Keratinocyte (primary cell): Measurements from ENCODE around the gene JHY. TPM values are rescaled to one million over a fixed set of nuclear protein-coding genes. Genes with fewer than 3 reads are reported as not detected.

Experiments
- DNase-seq: peaks from one replicate; pipeline ENCODE4 v3.0.0-alpha.2; 2011; ENCODE audit warnings: low read depth, missing footprints, low spot score
- FAIRE-seq: peaks from 2 replicates; lab custom pipeline; 2011; peaks lifted over from hg19 to GRCh38; lab: Jason Lieb, UNC
- H2AFZ ChIP-seq: 2 replicates; pipeline ENCODE4 v1.6.0; 2012; ENCODE audit warnings: low read length, control low read depth, inconsistent platforms; ENCODE audit not compliant: control insufficient read depth
- H3K27ac ChIP-seq: 2 replicates; pipeline ENCODE4 v1.5.1; 2011; ENCODE audit warnings: low read length; ENCODE audit not compliant: control insufficient read depth, insufficient read depth
- H3K27me3 ChIP-seq: 3 replicates; pipeline ENCODE4 v1.6.0; 2011; ENCODE audit warnings: low read length; ENCODE audit not compliant: control insufficient read depth, insufficient read depth; ENCODE audit errors: extremely low read depth
- H3K36me3 ChIP-seq, 2 experiments: 2 replicates in 1 of 2; 3 replicates in 1 of 2; pipeline ENCODE4 v1.5.1; 2011; ENCODE audit warnings: low read length in 2 of 2, mild to moderate bottlenecking in 1 of 2; ENCODE audit not compliant: control insufficient read depth in 2 of 2, insufficient read depth in 2 of 2; ENCODE audit errors: extremely low read depth in 1 of 2
- H3K4me1 ChIP-seq: 3 replicates; pipeline ENCODE4 v1.5.1; 2011; ENCODE audit warnings: low read length; ENCODE audit not compliant: control insufficient read depth, insufficient read depth; ENCODE audit errors: extremely low read depth
- H3K4me2 ChIP-seq: 3 replicates; pipeline ENCODE4 v1.6.0; 2011; ENCODE audit warnings: low read depth, low read length; ENCODE audit not compliant: control insufficient read depth, insufficient read depth; ENCODE audit errors: extremely low read depth
- H3K4me3 ChIP-seq, 3 experiments: fragments of 200-600 bp in 1 of 3; sonication (generic) in 1 of 3; 2 replicates in 2 of 3; 3 replicates in 1 of 3; pipeline ENCODE4 v1.5.1; 2011 to 2016; ENCODE audit warnings: low read length in 3 of 3, mild to moderate bottlenecking in 3 of 3, control low read depth in 2 of 3, inconsistent platforms in 1 of 3, low read depth in 1 of 3, mixed read lengths in 1 of 3, mixed run types in 1 of 3, moderate library complexity in 1 of 3; ENCODE audit not compliant: control insufficient read depth in 2 of 3, insufficient read depth in 2 of 3; ENCODE audit errors: extremely low read depth in 1 of 3
- H3K79me2 ChIP-seq: 2 replicates; pipeline ENCODE4 v1.6.0; 2012; ENCODE audit warnings: low read length; ENCODE audit not compliant: control insufficient read depth, insufficient read depth
- H3K9ac ChIP-seq: 3 replicates; pipeline ENCODE4 v1.6.0; 2011; ENCODE audit warnings: low read length; ENCODE audit not compliant: control insufficient read depth, insufficient read depth; ENCODE audit errors: extremely low read depth
- H3K9me1 ChIP-seq: 3 replicates; pipeline ENCODE4 v1.6.0; 2011; ENCODE audit warnings: low read length; ENCODE audit not compliant: control insufficient read depth, insufficient read depth; ENCODE audit errors: extremely low read depth
- H3K9me3 ChIP-seq: 2 replicates; pipeline ENCODE4 v1.5.1; 2012; ENCODE audit warnings: low read depth, low read length; ENCODE audit not compliant: control insufficient read depth
- H4K20me1 ChIP-seq: 3 replicates; pipeline ENCODE4 v1.6.0; 2011; ENCODE audit warnings: low read length; ENCODE audit not compliant: control insufficient read depth, insufficient read depth; ENCODE audit errors: extremely low read depth
- CTCF ChIP-seq, 3 experiments: IDR thresholded peaks in 1 of 3; conservative IDR thresholded peaks in 1 of 3; optimal IDR thresholded peaks in 1 of 3; 2 replicates in 2 of 3; 3 replicates in 1 of 3; pipeline versions ENCODE3 to v1.5.1; 2011; ENCODE audit warnings: low read length in 3 of 3, mild to moderate bottlenecking in 3 of 3, moderate library complexity in 2 of 3, control low read depth in 1 of 3, inconsistent platforms in 1 of 3; ENCODE audit not compliant: insufficient read depth in 2 of 3; ENCODE audit errors: extremely low read depth in 1 of 3
- EZH2 ChIP-seq: IDR thresholded peaks from one replicate; pipeline ENCODE4 v1.6.1; 2012; ENCODE audit warnings: inconsistent platforms, mild to moderate bottlenecking, low read length, moderate library complexity
- dilution Hi-C: fragments of 300-500 bp; cut with MboI; formaldehyde crosslinking; loops from one replicate; pipeline ENCODE4 v1.7.0; 2020; ENCODE audit warnings: low sequenced_read_pairs; ENCODE audit not compliant: extremely low pct_ligation_motif_present
- polyA plus RNA-seq, 5 experiments: library from polyadenylated mRNA; depleted of rRNA in 3 of 5; stranded (reverse) in 3 of 5; stranded (forward) in 1 of 5; unstranded in 1 of 5; fragments of >200 nt; gene quantifications; 1 replicate in 1 of 5; 2 replicates in 3 of 5; 3 replicates in 1 of 5; pipeline versions ENCODE4 v1.2.1 to v1.2.3, GENCODE V29; 2011 to 2012; ENCODE audit warnings: missing spikeins in 2 of 5, low read depth in 1 of 5, low replicate concordance in 1 of 5

JHY gene
- polyA plus RNA-seq, 1 donor (not counting 4 experiments of a cell fraction or from before 2014, with no cell fraction given) = 3.9 TPM

- Histone ChIP-seq H3K9me1 (no peaks in the 10 kb centered on the region), H2AFZ (no peak overlapping the region), H3K4me3 (no peak overlapping the region), H3K9me3 (no peaks in the 10 kb centered on the region), H3K79me2 (no peaks in the 10 kb centered on the region), H3K27me3 (no peaks in the 10 kb centered on the region), H3K4me2 (no peak overlapping the region), H3K9ac (no peak overlapping the region), H3K4me1 (peaks cover 14% of the 10 kb centered on the region), H4K20me1 (no peaks in the 10 kb centered on the region), H3K36me3 (no peaks in the 10 kb centered on the region), H3K27ac (no peak overlapping the region)
- FAIRE-seq = no peak
- no peak for TF ChIP-seq EZH2
- no peak for TF ChIP-seq CTCF (optimal IDR thresholded peaks at IDR 0.05 in 1 of 3, IDR thresholded peaks at IDR 0.05 in 1 of 3, conservative IDR thresholded peaks at IDR 0.05 in 1 of 3; ENCODE audit: extremely low read depth in 1 of 3, insufficient read depth in 2 of 3, low read length in 3 of 3)
- dilution Hi-C loops = no loop called here
- DNase-seq = no peak
Measured at GRCh38 chr11:122895563-122895962, 13.0 kb downstream of the JHY start.

- H3K36me3 ChIP-seq = no peaks in the 10 kb centered on the region
- DNase-seq (no peak), FAIRE-seq (no peak)
- TF ChIP-seq CTCF (optimal IDR thresholded peaks at IDR 0.05 in 1 of 3, IDR thresholded peaks at IDR 0.05 in 1 of 3, conservative IDR thresholded peaks at IDR 0.05 in 1 of 3; ENCODE audit: extremely low read depth in 1 of 3, insufficient read depth in 2 of 3, low read length in 3 of 3) = no peak
- TF ChIP-seq EZH2 = no peak
- dilution Hi-C loops = no loop called here
- no peaks in the 10 kb centered on the region for H4K20me1 ChIP-seq
- no peak overlapping the region for H3K4me3 ChIP-seq
- no peak overlapping the region for H3K9ac ChIP-seq
- H3K9me1 ChIP-seq = no peaks in the 10 kb centered on the region
- H3K27me3 ChIP-seq = no peaks in the 10 kb centered on the region
- H3K4me1 ChIP-seq = peaks cover 14% of the 10 kb centered on the region
- no peak overlapping the region for H3K27ac ChIP-seq
- H3K9me3 ChIP-seq = no peaks in the 10 kb centered on the region
- H2AFZ ChIP-seq = no peak overlapping the region
- H3K4me2 ChIP-seq = no peak overlapping the region
- H3K79me2 ChIP-seq = no peaks in the 10 kb centered on the region
Measured at GRCh38 chr11:122897606-122898210, 15.1 kb downstream of the JHY start.
